Karpas-422 (cell line): ENCODE results near the gene SLC26A1. TPM values are rescaled to one million over a fixed set of nuclear protein-coding genes. Genes with fewer than 3 reads are reported as not detected.
A peak's percentile ranks its signal among the peaks of the same experiment; 100 is the strongest.

Experiments
- DNase-seq: peaks from one replicate; pipeline ENCODE4 v3.0.0-alpha.2; 2015
- H2AFZ ChIP-seq: fragments of 200-600 bp; sonication (generic); 2 replicates; pipeline ENCODE4 v1.6.1; 2014; ENCODE audit warnings: antibody characterized with exemption, low read length, mixed read lengths
- H3K27ac ChIP-seq: fragments of 200-600 bp; sonication (generic); 2 replicates; pipeline ENCODE4 v1.5.1; 2014; ENCODE audit warnings: mild to moderate bottlenecking, low read length, moderate library complexity
- H3K27me3 ChIP-seq: fragments of 200-600 bp; sonication (generic); 2 replicates; pipeline ENCODE4 v1.6.1; 2014; ENCODE audit warnings: low read length, mixed read lengths
- H3K36me3 ChIP-seq: fragments of 200-600 bp; sonication (generic); 2 replicates; pipeline ENCODE4 v1.6.1; 2014; ENCODE audit warnings: low read length, mixed read lengths; ENCODE audit not compliant: insufficient read depth
- H3K4me1 ChIP-seq: fragments of 200-600 bp; sonication (generic); 2 replicates; pipeline ENCODE4 v1.6.1; 2014; ENCODE audit warnings: mild to moderate bottlenecking, low read length, mixed read lengths
- H3K4me2 ChIP-seq: fragments of 200-600 bp; sonication (generic); 2 replicates; pipeline ENCODE4 v1.6.1; 2014; ENCODE audit warnings: low read length, low read depth, mild to moderate bottlenecking; ENCODE audit not compliant: poor library complexity, severe bottlenecking
- H3K4me3 ChIP-seq: fragments of 200-600 bp; sonication (generic); 2 replicates; pipeline ENCODE4 v1.5.1; 2014; ENCODE audit warnings: mild to moderate bottlenecking, antibody characterized with exemption, low read length, mixed read lengths
- H3K79me2 ChIP-seq: fragments of 200-600 bp; sonication (generic); 2 replicates; pipeline ENCODE4 v1.6.1; 2014; ENCODE audit warnings: mild to moderate bottlenecking, low read length, mixed read lengths
- H3K9ac ChIP-seq: fragments of 200-600 bp; sonication (generic); 2 replicates; pipeline ENCODE4 v1.6.0; 2014; ENCODE audit warnings: low read length
- H3K9me2 ChIP-seq: fragments of 200-600 bp; sonication (generic), shearing (Covaris generic); replicated peaks from 2 replicates; pipeline ENCODE4 v1.6.0; 2014; ENCODE audit warnings: mild to moderate bottlenecking, low read length, moderate library complexity; ENCODE audit not compliant: insufficient read depth
- H3K9me3 ChIP-seq: fragments of 300-700, 200-600 bp; sonication (generic); 2 replicates; pipeline ENCODE4 v1.6.1; 2014; ENCODE audit warnings: low read length, mixed read lengths
- H4K20me1 ChIP-seq: fragments of 200-600 bp; sonication (generic); 2 replicates; pipeline ENCODE4 v1.6.1; 2014; ENCODE audit warnings: mild to moderate bottlenecking, antibody characterized with exemption, low read length, low read depth; ENCODE audit not compliant: insufficient read depth
- total RNA-seq: library from RNA; depleted of rRNA; stranded (reverse); fragments of >200 nt; shearing (Covaris generic); gene quantifications from 2 replicates; pipeline ENCODE4 v1.2.3, GENCODE V29; 2014; ENCODE audit warnings: low replicate concordance

The SLC26A1 gene
- total RNA-seq, 1 experiment from 2014 or later: not detected

DNA sequence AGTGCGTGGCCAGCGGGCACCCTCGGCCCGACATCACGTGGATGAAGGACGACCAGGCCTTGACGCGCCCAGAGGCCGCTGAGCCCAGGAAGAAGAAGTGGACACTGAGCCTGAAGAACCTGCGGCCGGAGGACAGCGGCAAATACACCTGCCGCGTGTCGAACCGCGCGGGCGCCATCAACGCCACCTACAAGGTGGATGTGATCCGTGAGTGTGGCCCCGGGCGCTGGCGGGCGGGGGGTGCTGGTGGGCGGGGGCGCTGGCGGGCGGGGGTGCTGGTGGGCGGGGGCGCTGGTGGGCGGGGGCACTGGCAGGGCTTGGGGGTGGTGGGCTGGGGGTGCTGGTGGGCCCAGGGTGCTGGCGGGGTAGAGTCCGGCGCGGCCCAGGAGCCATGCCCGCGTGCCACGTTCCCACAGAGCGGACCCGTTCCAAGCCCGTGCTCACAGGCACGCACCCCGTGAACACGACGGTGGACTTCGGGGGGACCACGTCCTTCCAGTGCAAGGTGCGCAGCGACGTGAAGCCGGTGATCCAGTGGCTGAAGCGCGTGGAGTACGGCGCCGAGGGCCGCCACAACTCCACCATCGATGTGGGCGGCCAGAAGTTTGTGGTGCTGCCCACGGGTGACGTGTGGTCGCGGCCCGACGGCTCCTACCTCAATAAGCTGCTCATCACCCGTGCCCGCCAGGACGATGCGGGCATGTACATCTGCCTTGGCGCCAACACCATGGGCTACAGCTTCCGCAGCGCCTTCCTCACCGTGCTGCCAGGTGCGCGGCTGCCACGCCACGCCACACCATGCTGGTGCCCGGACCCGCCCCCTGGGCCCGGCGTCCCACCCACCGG lies 30.9 kb upstream of the SLC26A1 start:
- Histone ChIP-seq H2AFZ (no peak overlapping the region), H3K9me2 (no peaks in the 10 kb centered on the region), H3K27me3 (no peaks in the 10 kb centered on the region), H3K36me3 (no peaks in the 10 kb centered on the region), H4K20me1 (peaks cover 6% of the 10 kb centered on the region; the same call in 1 of the 2 replicates), H3K9ac (no peak overlapping the region), H3K79me2 (no peaks in the 10 kb centered on the region), H3K4me3 (no peak overlapping the region), H3K27ac (no peak overlapping the region), H3K4me2 (no peak overlapping the region), H3K9me3 (no peaks in the 10 kb centered on the region), H3K4me1 (peaks cover 12% of the 10 kb centered on the region)
- no peak for DNase-seq

DNA sequence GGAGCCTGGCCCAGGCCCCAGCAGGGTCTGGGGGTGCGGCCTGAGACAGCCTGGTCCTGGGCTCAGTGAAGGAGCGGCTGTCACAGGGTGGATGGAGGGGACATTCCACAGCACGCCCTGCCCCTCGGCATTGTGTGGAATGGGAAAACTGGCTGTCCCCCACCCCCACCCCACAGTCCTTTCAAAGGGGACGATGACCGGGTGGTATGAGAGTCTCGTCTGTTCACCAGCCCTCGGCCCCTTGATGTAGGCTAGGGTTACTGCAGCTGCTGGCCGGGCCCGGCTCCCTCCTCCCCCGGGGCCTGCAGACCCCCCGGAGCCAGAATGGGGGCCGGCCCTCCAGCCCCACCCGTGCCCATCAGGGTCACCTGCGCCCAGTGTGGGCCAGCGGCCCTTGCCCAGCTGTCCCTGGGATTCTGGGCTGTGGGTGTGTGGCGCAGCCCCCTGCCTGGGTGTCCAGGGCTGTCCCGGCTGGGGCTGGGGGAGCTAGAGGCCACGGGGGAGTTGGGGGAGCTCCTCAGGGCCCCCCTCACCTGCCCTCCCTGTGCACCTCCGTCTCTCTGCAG lies 30.0 kb upstream of the SLC26A1 start:
- peaks cover 12% of the 10 kb centered on the region for H3K4me1 ChIP-seq
- H3K27ac ChIP-seq: no peak overlapping the region
- no peak overlapping the region for H3K4me3 ChIP-seq
- no peaks in the 10 kb centered on the region for H3K79me2 ChIP-seq
- no peak overlapping the region for H3K4me2 ChIP-seq
- no peak for DNase-seq
- H3K9me2 ChIP-seq: no peaks in the 10 kb centered on the region
- H3K27me3 ChIP-seq: no peaks in the 10 kb centered on the region
- no peak overlapping the region for H3K9ac ChIP-seq
- peaks cover 10% of the 10 kb centered on the region; the same call in 1 of the 2 replicates for H4K20me1 ChIP-seq
- H3K9me3 ChIP-seq: no peaks in the 10 kb centered on the region
- H3K36me3 ChIP-seq: no peaks in the 10 kb centered on the region
- no peak overlapping the region for H2AFZ ChIP-seq

DNA sequence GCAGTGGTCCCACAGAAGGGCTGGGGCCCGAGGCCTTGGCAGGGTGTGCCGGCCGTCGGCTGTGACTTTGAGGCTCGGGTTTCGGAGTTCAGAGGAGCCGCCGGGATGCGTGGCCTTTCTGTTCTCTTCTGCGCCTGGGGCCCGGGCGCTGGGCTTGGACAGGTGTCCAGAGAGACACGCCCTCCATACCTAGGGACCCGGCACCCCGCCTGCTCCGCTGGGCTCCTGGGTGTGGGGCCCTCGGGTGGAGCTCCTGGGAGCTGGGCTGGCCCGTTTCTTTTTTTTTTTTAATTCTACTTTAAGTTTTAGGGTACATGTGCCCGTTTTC lies 29.5 kb upstream of the SLC26A1 start:
- no peak for DNase-seq
- Histone ChIP-seq H3K4me2 (no peak overlapping the region), H3K27ac (no peak overlapping the region), H3K36me3 (no peaks in the 10 kb centered on the region), H3K27me3 (no peaks in the 10 kb centered on the region), H3K79me2 (no peaks in the 10 kb centered on the region), H3K4me1 (peaks cover 12% of the 10 kb centered on the region), H3K9me2 (no peaks in the 10 kb centered on the region), H2AFZ (no peak overlapping the region), H4K20me1 (peaks cover 10% of the 10 kb centered on the region; the same call in 1 of the 2 replicates), H3K4me3 (no peak overlapping the region), H3K9ac (no peak overlapping the region), H3K9me3 (no peaks in the 10 kb centered on the region)

DNA sequence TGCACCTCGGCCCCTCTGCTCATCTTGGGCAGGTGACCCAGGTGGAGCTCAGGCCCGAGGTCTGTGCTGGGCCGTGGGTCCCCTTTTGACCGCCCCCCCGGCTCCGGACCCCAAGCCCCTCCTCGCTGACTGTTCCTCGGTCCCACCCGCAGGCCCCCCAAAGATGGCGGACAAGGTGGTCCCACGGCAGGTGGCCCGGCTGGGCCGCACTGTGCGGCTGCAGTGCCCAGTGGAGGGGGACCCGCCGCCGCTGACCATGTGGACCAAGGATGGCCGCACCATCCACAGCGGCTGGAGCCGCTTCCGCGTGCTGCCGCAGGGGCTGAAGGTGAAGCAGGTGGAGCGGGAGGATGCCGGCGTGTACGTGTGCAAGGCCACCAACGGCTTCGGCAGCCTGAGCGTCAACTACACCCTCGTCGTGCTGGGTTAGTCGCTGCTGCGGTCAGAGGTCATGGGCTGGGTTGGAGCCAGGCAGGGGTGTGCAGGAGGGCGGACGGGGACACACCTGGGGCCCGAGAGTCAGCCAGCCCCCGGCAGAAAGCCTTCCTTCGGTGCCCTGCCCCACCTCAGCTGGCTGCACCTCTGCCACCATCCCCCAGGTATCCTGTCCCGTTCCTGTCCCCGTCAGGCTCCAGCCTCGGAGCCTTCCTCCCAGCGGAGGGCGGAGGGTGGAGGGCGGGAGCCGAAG lies 29.0 kb upstream of the SLC26A1 start:
- Histone ChIP-seq H3K4me2 (peak overlapping the region; percentile 69), H3K4me1 (peaks cover 12% of the 10 kb centered on the region), H3K79me2 (no peaks in the 10 kb centered on the region), H3K27me3 (no peaks in the 10 kb centered on the region), H3K4me3 (peak overlapping the region; percentile 34; the same call in 1 of the 2 replicates), H2AFZ (no peak overlapping the region), H3K9me3 (no peaks in the 10 kb centered on the region), H3K9ac (peak overlapping the region; percentile 35; the same call in 1 of the 2 replicates), H4K20me1 (peaks cover 10% of the 10 kb centered on the region; the same call in 1 of the 2 replicates), H3K9me2 (no peaks in the 10 kb centered on the region), H3K36me3 (no peaks in the 10 kb centered on the region), H3K27ac (no peak overlapping the region)
- no peak for DNase-seq

DNA sequence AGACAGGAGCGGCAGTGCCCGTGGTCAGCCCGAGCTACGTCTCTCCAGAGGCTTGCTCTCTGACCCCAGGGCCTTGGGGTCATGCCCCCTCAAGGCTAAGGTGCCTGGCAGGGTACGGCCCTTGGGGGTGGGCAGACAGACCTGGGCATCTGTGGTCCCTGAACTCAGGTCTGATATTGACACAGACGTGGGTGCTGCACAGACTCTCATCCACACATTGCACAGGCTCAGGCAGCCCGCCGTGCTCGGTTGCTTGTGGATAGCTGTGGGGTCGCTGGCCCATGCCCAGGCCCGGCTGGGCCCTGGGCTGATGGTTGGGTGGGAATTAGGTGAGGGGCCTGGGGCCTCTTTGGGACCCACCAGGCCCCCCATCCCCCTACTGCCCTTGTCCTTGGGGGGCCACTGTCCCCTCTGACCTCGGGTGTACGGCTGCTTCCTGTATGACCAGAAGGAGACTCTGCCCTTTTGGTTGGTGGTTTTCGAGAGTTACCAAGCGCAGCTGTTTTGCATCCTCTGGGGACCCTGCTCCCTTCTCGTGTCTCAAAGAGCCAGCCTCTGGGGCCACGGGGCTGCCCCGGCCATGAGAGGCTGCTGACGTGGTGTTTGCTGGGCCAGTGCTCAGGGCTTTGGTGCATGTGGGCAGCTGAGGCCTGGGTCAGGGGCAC lies 28.3 kb upstream of the SLC26A1 start:
- Histone ChIP-seq H3K36me3 (no peaks in the 10 kb centered on the region), H3K9me2 (no peaks in the 10 kb centered on the region), H3K9ac (peak overlapping the region; percentile 35; the same call in 1 of the 2 replicates), H3K27me3 (no peaks in the 10 kb centered on the region), H4K20me1 (peaks cover 10% of the 10 kb centered on the region; the same call in 1 of the 2 replicates), H3K9me3 (no peaks in the 10 kb centered on the region), H3K79me2 (no peaks in the 10 kb centered on the region), H3K4me2 (peak overlapping the region; percentile 69), H3K4me3 (peak overlapping the region; percentile 34; the same call in 1 of the 2 replicates), H3K4me1 (peaks cover 12% of the 10 kb centered on the region), H2AFZ (no peak overlapping the region), H3K27ac (no peak overlapping the region)
- DNase-seq: peak; percentile 83

DNA sequence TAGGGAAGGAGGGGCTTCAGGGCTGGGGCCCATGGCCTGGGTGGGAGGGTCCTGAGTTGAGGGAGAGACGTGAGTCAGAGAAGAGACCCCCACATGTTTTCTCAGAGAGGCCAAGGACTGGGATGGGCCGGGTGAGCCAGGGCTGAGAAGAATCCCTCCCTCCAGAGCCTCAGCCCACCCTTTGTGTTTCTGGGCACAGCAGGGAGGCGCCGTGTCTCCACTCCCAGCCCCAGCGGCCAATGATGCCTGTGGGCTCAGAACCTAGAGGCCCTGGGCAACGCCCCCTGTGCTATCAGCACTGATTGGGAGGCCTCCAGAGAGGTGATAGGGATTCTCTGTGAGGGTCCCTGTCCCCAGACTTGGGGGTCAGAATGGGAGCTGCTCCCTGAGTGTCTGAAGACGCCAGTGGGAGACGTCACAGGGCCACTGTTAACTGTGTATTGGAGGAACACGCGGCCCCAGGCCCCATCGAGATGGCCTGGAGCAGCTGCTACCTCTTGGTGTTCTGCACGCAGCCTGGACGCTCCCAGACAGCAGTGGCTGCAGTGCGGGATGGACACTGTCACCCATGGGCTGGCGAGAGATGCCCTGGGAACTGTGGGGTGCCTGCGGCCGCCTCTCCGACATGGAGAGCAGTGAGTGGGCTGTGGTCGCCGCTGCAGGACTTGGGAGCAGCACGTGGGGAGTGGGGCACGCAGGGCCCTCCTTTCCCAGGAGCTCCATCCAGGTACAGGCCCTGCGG lies 26.7 kb upstream of the SLC26A1 start:
- peaks cover 15% of the 10 kb centered on the region; the same call in 1 of the 2 replicates for H4K20me1 ChIP-seq
- H3K79me2 ChIP-seq: no peaks in the 10 kb centered on the region
- no peaks in the 10 kb centered on the region for H3K27me3 ChIP-seq
- peaks cover 12% of the 10 kb centered on the region for H3K4me1 ChIP-seq
- no peaks in the 10 kb centered on the region for H3K9me3 ChIP-seq
- DNase-seq: peak; percentile 69
- H3K9me2 ChIP-seq: no peaks in the 10 kb centered on the region
- no peak overlapping the region for H3K4me2 ChIP-seq
- H3K9ac ChIP-seq: no peak overlapping the region
- no peak overlapping the region for H3K27ac ChIP-seq
- no peaks in the 10 kb centered on the region for H3K36me3 ChIP-seq
- no peak overlapping the region for H2AFZ ChIP-seq
- H3K4me3 ChIP-seq: no peak overlapping the region

DNA sequence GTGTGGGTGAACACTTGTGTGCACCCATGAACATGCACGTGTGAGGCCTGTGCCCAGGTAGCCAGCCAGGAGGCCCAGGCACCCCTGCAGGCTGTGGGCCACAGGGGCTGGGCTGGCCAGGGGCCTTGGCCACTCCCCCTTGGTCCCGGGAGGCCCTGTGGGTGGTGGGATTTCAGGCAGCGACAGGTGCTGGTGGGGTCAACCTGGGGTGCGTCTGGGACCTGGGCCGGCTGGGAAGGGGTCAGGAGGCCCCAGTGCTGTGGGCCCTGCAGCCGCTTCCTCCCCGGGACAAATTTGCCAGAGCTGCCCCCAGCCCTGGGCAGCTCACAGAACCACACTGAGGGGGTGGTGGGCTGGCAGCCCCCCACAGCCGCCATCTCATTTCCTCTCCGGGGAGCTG lies 26.1 kb upstream of the SLC26A1 start:
- Histone ChIP-seq H3K27ac (no peak overlapping the region), H3K79me2 (no peaks in the 10 kb centered on the region), H2AFZ (no peak overlapping the region), H3K9ac (no peak overlapping the region), H3K9me2 (no peaks in the 10 kb centered on the region), H3K9me3 (no peaks in the 10 kb centered on the region), H3K4me2 (no peak overlapping the region), H3K4me3 (no peak overlapping the region), H4K20me1 (peaks cover 15% of the 10 kb centered on the region; the same call in 1 of the 2 replicates), H3K36me3 (no peaks in the 10 kb centered on the region), H3K4me1 (peaks cover 12% of the 10 kb centered on the region), H3K27me3 (no peaks in the 10 kb centered on the region)
- no peak for DNase-seq
